ENCODE results near the gene CEACAM8.
"Not testable (repeated sequence)": the region's sequence is repeated elsewhere in the genome, so short reads cannot be mapped to it uniquely, and the experiment has no call there.

The CEACAM8 gene

GRCh38 chr19:42571116-42571515 is 23.6 kb downstream of the CEACAM8 start:
- no peak for DNase-seq

- no peak for DNase-seq
Observed at GRCh38 chr19:42569193-42569592, 25.5 kb downstream of the CEACAM8 start.

- no peak for DNase-seq
Observed at GRCh38 chr19:42568006-42568405, 26.7 kb downstream of the CEACAM8 start.

GRCh38 chr19:42567567-42567966 is 27.2 kb downstream of the CEACAM8 start:
- no peak for DNase-seq

GRCh38 chr19:42563352-42564210 is 31.1 kb downstream of the CEACAM8 start:
- no peak for DNase-seq

- DNase-seq: no peak
Observed at GRCh38 chr19:42561512-42561911, 33.2 kb downstream of the CEACAM8 start.

GRCh38 chr19:42560731-42561130 is 34.0 kb downstream of the CEACAM8 start:
- no peak for DNase-seq

GRCh38 chr19:42558450-42559150 is 36.1 kb downstream of the CEACAM8 start:
- DNase-seq: no peak

- not testable (repeated sequence) for DNase-seq
Observed at GRCh38 chr19:42557386-42557871, 37.3 kb downstream of the CEACAM8 start.

GRCh38 chr19:42555801-42556200 is 38.9 kb downstream of the CEACAM8 start:
- DNase-seq: no peak

- no peak for DNase-seq
Observed at GRCh38 chr19:42555317-42555716, 39.4 kb downstream of the CEACAM8 start.

- DNase-seq: no peak
Observed at GRCh38 chr19:42554046-42554575, 40.6 kb downstream of the CEACAM8 start.

GRCh38 chr19:42553292-42554045 is 41.3 kb downstream of the CEACAM8 start:
- no peak for DNase-seq

- no peak for DNase-seq
Observed at GRCh38 chr19:42552086-42553065, 42.3 kb downstream of the CEACAM8 start.

GRCh38 chr19:42550521-42550920 is 44.2 kb downstream of the CEACAM8 start:
- DNase-seq: not testable (repeated sequence)

GRCh38 chr19:42549067-42549466 is 45.7 kb downstream of the CEACAM8 start:
- DNase-seq: not testable (repeated sequence)

GRCh38 chr19:42548552-42548951 is 46.2 kb downstream of the CEACAM8 start:
- no peak for DNase-seq

GRCh38 chr19:42547929-42548328 is 46.8 kb downstream of the CEACAM8 start:
- no peak for DNase-seq

- no peak for DNase-seq
Observed at GRCh38 chr19:42546831-42547500, 47.8 kb downstream of the CEACAM8 start.

GRCh38 chr19:42544146-42544545 is 50.6 kb downstream of the CEACAM8 start:
- DNase-seq: no peak

GRCh38 chr19:42542791-42543190 is 51.9 kb downstream of the CEACAM8 start:
- DNase-seq: no peak

Data from NCI-H1417 treated with DMSO at 0.1 percent for 48 hours (cell line).